Stimulated activated CD8-positive, alpha-beta memory T cell treated with anti-CD3 and anti-CD28 coated beads, Interleukin-4, amount 100 ng/mL, for 1 hour (primary cell): ENCODE data around the gene ACACA.

ENCODE experiments used
- DNase-seq, 2 donors: peaks; one replicate each; pipeline ENCODE4 v3.0.0-alpha.2; 2020; ENCODE audit warnings: low read depth in 2 of 2, low spot score in 1 of 2

Gene ACACA

DNA sequence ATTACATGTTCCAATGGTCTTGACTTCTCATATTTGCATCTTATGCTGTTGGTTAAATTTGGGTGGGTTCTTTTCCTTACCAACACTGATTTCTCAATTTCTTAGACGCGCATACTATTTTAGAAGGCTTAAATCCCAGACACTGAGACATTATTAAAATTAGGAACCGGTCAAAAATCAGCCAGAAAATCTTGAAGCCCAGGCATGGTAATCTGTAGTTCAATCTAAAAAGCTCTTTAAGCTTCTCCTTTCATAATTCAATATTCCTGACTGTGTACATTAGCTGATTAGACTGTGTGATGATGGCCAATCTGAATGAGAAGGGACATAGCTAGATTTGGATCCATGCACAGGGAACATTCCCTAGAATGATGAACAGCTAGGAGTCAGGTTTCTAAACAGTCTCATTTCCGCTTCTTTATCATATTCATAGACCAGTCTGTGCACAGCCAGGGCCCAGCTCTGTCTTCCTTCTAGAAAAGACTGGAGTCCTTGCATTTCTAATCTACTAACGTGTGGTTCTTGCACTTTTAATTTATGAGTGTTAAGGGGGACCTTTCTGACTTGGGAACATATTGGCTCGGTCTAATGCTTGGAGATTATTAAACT is 268.6 kb downstream of the ACACA start:
- DNase-seq, result no peak

- no peak for DNase-seq
These were observed 269.5 kb downstream of the ACACA start for GRCh38 chr17:37137070-37137610.

GRCh38 chr17:37135576-37135975 is 271.1 kb downstream of the ACACA start:
- DNase-seq, result no peak

- no peak for DNase-seq
These were observed 272.6 kb downstream of the ACACA start for GRCh38 chr17:37134050-37134449.

GRCh38 chr17:37133136-37133535 is 273.5 kb downstream of the ACACA start:
- DNase-seq, result no peak

DNA sequence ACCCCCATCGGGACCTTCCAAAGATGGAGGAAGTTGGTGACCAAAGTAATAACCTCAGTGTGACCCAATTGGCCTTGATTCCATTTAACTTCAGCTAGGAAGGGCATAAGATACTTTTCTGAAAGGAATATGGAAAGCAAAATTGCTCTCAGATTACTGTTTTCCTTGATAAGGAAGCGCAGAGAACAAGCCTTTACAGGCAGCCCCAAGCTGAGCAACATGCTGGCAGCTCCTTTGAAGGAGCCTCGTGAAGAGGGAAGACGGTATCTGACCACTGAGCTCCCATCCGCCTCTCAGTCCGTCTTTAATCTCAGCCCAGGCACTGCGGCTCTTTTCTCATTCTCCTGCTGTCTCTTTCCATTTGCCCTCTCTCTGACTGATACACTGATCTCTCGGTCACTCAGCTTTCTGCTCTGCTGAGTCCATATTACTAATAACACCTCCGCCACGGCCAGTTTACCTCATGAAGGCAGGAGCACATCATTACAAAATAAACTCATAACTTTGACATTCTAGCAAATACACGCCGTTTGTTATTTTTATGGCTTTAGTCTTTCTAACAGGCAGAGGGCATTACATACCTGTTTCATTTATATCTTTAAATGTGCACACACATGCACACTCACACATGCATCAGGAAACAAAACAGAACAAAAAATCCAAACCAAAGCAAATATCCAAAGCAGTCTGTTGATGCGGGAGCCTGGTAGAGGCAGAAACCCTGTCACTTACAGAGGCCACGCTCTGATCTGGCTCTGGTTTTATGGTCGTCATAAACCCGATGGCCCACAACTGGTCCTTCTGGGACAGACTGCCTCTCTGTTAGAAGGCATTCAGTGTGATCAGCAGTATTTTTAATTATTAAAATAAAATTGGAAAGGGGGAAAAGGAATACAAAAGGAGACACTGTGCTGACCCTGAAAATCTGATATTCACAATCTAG is 274.7 kb downstream of the ACACA start:
- DNase-seq, result no peak

GRCh38 chr17:37130984-37131446 is 275.6 kb downstream of the ACACA start:
- DNase-seq, result no peak

- no peak for DNase-seq
These were observed 281.8 kb downstream of the ACACA start for GRCh38 chr17:37124821-37125173.

- no peak for DNase-seq
These were observed 282.5 kb downstream of the ACACA start for GRCh38 chr17:37123941-37124820.

- DNase-seq, result no peak
These were observed 283.2 kb downstream of the ACACA start for GRCh38 chr17:37123386-37123785.

DNA sequence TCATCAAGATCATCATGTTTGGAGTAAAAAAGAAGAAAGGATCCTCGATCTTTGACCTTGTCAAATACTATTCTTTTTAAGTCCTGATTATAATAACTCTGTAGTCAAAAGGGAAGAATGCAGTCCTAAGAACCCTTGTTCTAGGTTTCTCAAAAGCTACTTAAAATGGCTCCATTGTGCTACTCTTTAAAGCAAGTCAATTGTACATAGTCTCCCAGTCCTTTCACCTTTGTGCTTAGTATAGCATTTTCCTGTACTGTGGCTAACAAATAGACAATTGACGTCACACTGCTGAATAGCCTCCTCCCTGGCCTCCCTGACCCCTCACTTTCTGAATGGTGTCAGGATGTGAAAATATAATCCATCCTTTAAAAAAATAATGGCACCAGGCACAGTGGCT is 285.0 kb downstream of the ACACA start:
- DNase-seq, result no peak

GRCh38 chr17:37118366-37119137 is 288.1 kb downstream of the ACACA start:
- DNase-seq, result no peak

DNA sequence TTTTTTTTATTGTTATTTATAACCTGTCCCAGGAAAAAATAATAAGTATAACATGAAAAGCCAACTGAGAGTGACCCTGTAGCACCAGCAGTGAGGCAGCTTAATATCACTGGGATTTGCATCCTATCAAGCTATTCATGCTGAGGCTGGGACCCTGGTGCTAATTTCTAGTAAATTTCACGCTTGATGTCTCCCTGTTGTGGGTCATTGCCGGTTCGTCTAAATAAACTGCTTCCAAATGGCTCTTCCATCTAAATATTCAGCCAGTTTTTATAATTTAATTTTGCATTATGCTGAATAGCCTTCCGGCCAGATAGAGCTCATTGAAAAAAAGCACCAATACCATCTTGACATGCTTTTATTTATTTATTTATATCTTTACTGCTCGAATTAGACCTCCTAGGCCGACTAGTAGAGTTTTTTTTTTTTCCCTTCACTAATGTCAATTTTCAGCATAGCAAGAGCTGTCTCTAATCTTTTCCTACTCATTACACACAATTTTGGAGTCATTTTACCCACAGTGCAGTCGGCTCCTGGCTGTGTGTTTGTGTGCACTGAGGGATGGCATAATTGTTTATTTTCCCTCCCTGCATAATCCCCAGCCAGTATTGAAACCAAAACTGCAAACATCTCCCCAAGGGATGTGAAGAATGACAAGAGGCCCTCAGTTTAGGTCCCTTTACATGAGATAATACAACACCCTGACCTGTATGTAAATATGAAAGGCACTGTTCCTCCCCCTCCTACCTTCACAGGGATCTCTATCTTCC is 289.1 kb downstream of the ACACA start:
- DNase-seq, result no peak

DNA sequence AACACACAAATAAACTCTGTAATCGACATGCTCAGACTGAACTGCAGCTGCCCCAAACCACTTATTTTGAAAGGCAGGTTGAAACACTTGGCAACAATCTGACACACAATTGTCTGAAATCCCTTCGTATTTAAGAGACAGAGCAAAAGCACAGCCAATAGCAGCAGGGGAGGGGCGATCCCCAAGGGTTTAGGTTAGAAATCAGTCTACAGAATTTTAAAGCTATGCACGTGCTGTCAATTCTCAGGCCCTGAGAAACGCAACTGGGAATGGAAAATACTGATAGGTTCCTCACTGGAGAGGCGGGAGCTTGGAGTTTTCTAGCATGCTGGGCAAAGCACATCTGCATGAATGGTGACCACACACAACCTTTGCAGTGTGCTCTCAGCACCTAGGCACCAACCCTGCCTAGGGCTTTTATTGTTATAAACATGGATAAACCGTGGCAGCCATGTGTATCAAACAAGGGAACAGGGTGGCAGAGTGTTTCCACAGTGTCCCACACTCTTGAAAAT is 289.9 kb downstream of the ACACA start:
- DNase-seq, result no peak

GRCh38 chr17:37111329-37111728 is 295.3 kb downstream of the ACACA start:
- DNase-seq, result no peak

DNA sequence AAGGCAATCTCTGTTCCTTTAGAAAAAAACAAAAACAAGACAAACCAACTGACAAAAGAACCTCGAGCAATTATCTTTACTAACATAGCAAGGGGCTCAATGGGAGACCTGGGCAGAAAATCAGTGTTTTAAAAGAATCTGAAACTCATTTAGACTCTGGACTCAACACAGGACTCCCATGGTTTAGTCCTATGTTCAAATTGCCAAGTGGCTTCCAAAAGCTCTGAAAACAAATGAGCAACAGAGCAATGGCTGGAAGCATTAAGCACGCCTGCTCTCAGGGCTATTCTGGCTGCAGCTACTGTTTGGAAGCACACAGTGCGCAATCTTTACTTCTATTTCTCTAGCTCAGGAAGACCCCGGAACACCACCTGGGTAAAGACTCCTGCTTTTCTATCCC is 295.9 kb downstream of the ACACA start:
- DNase-seq, result no peak

- DNase-seq, result no peak
These were observed 296.6 kb downstream of the ACACA start for GRCh38 chr17:37109731-37110710.

DNA sequence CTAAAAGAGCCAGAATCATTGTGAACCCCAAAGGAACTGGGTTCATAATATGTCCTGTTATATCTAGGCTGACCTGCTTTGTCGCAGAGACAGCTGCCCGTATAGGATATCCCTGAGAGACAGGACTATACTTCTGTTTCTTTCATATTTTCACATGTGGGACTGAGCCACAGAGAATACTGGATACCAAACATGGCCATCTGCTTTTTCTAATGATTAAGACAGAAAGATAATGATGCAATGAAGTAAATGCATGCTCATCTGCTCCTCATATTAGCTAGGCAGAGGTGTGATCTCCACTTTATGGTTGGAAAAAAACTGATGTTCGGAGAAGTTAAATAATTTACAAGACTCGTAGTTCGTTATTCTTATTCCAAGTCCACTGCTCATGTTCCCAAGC is 297.5 kb downstream of the ACACA start:
- no peak for DNase-seq
